ENCODE measurements around the gene MAD1L1. TPM values are rescaled to one million over a fixed set of nuclear protein-coding genes. Genes with fewer than 3 reads are reported as not detected.
"Not testable (repeated sequence)": the region's sequence is repeated elsewhere in the genome, so short reads cannot be mapped to it uniquely, and the experiment has no call there.

Gene MAD1L1
- total RNA-seq, 1 experiment from 2014 or later: 163 TPM

GRCh38 chr7:2070151-2070763 is 162.5 kb downstream of the MAD1L1 start:
- in situ Hi-C loops (cut with HindIII; ENCODE audit: low sequenced_read_pairs): no loop called here
- DNase-seq (ENCODE audit: low spot score): no peak

- in situ Hi-C loops (cut with HindIII; ENCODE audit: low sequenced_read_pairs): no loop called here
- no peak for DNase-seq (ENCODE audit: low spot score)
Measured at GRCh38 chr7:2069472-2069860, 163.3 kb downstream of the MAD1L1 start.

GRCh38 chr7:2068693-2069471 is 163.9 kb downstream of the MAD1L1 start:
- DNase-seq (ENCODE audit: low spot score): no peak
- in situ Hi-C loops (cut with HindIII; ENCODE audit: low sequenced_read_pairs): no loop called here

- DNase-seq (ENCODE audit: low spot score): no peak
- in situ Hi-C loops (cut with HindIII; ENCODE audit: low sequenced_read_pairs): no loop called here
Measured at GRCh38 chr7:2066251-2066919, 166.4 kb downstream of the MAD1L1 start.

- in situ Hi-C loops (cut with HindIII; ENCODE audit: low sequenced_read_pairs): no loop called here
- DNase-seq (ENCODE audit: low spot score): no peak
Measured at GRCh38 chr7:2065528-2065927, 167.2 kb downstream of the MAD1L1 start.

- in situ Hi-C loops (cut with HindIII; ENCODE audit: low sequenced_read_pairs): no loop called here
- no peak for DNase-seq (ENCODE audit: low spot score)
Measured at GRCh38 chr7:2063563-2064260, 169.0 kb downstream of the MAD1L1 start.

- in situ Hi-C loops (cut with HindIII; ENCODE audit: low sequenced_read_pairs): no loop called here
- DNase-seq (ENCODE audit: low spot score): no peak
Measured at GRCh38 chr7:2062648-2063047, 170.1 kb downstream of the MAD1L1 start.

GRCh38 chr7:2060701-2061100 is 172.0 kb downstream of the MAD1L1 start:
- in situ Hi-C loops (cut with HindIII; ENCODE audit: low sequenced_read_pairs): no loop called here
- no peak for DNase-seq (ENCODE audit: low spot score)

- DNase-seq (ENCODE audit: low spot score): no peak
Measured at GRCh38 chr7:2059964-2060700, 172.6 kb downstream of the MAD1L1 start.

GRCh38 chr7:2058246-2058645 is 174.5 kb downstream of the MAD1L1 start:
- DNase-seq (ENCODE audit: low spot score); in situ Hi-C loops (cut with HindIII; ENCODE audit: low sequenced_read_pairs): not testable (repeated sequence)

More at GRCh38 chr7:2059964-2060700, 172.6 kb downstream of the MAD1L1 start:
- in situ Hi-C loops (cut with HindIII; ENCODE audit: low sequenced_read_pairs): no loop called here

- DNase-seq (ENCODE audit: low spot score): no peak
- in situ Hi-C loops (cut with HindIII; ENCODE audit: low sequenced_read_pairs): no loop called here
Measured at GRCh38 chr7:2055956-2056355, 176.8 kb downstream of the MAD1L1 start.

GRCh38 chr7:2054927-2055326 is 177.8 kb downstream of the MAD1L1 start:
- DNase-seq (ENCODE audit: low spot score): no peak
- in situ Hi-C loops (cut with HindIII; ENCODE audit: low sequenced_read_pairs): no loop called here

- in situ Hi-C loops (cut with HindIII; ENCODE audit: low sequenced_read_pairs): no loop called here
- no peak for DNase-seq (ENCODE audit: low spot score)
Measured at GRCh38 chr7:2053395-2053794, 179.3 kb downstream of the MAD1L1 start.

GRCh38 chr7:2052657-2053048 is 180.1 kb downstream of the MAD1L1 start:
- in situ Hi-C loops (cut with HindIII; ENCODE audit: low sequenced_read_pairs): no loop called here
- DNase-seq (ENCODE audit: low spot score): no peak

- DNase-seq (ENCODE audit: low spot score): no peak
- in situ Hi-C loops (cut with HindIII; ENCODE audit: low sequenced_read_pairs): no loop called here
Measured at GRCh38 chr7:2051707-2052656, 180.8 kb downstream of the MAD1L1 start.

GRCh38 chr7:2050511-2050866 is 182.3 kb downstream of the MAD1L1 start:
- in situ Hi-C loops (cut with HindIII; ENCODE audit: low sequenced_read_pairs): no loop called here
- no peak for DNase-seq (ENCODE audit: low spot score)

GRCh38 chr7:2049782-2050510 is 182.8 kb downstream of the MAD1L1 start:
- in situ Hi-C loops (cut with HindIII; ENCODE audit: low sequenced_read_pairs): no loop called here
- DNase-seq (ENCODE audit: low spot score): no peak

All from G401 (cell line).